Ishikawa (cell line): ENCODE measurements around the gene SSTR5.

Experiments used
- CEBPB ChIP-seq: IDR thresholded peaks from 2 replicates; pipeline ENCODE4 v1.6.1; 2012
- CREB1 ChIP-seq: IDR thresholded peaks from 2 replicates; pipeline ENCODE4 v1.6.1; 2012; ENCODE audit warnings: low read depth
- EGR1 ChIP-seq: IDR thresholded peaks from 2 replicates; pipeline ENCODE4 v1.6.1; 2012
- EP300 ChIP-seq: IDR thresholded peaks from 2 replicates; pipeline ENCODE4 v1.6.1; 2012; ENCODE audit warnings: borderline replicate concordance
- FOXM1 ChIP-seq: IDR thresholded peaks from 2 replicates; pipeline ENCODE4 v1.6.1; 2012; ENCODE audit warnings: low read depth, borderline replicate concordance
- MAX ChIP-seq: IDR thresholded peaks from 2 replicates; pipeline ENCODE4 v1.6.1; 2012
- NFIC ChIP-seq: IDR thresholded peaks from 2 replicates; pipeline ENCODE4 v1.6.1; 2012
- RAD21 ChIP-seq: IDR thresholded peaks from 2 replicates; pipeline ENCODE4 v1.6.1; 2012; ENCODE audit warnings: low read depth
- REST ChIP-seq: IDR thresholded peaks from 2 replicates; pipeline ENCODE4 v1.6.1; 2012; ENCODE audit warnings: low read depth, mild to moderate bottlenecking
- TAF1 ChIP-seq: IDR thresholded peaks from 2 replicates; pipeline ENCODE4 v1.6.1; 2012; ENCODE audit warnings: low read depth, mild to moderate bottlenecking
- TCF12 ChIP-seq: IDR thresholded peaks from 2 replicates; pipeline ENCODE4 v1.6.1; 2012; ENCODE audit warnings: low read depth
- TEAD4 ChIP-seq: IDR thresholded peaks from 2 replicates; pipeline ENCODE4 v1.6.1; 2012
- USF1 ChIP-seq: IDR thresholded peaks from 2 replicates; pipeline ENCODE4 v1.6.1; 2012
- YY1 ChIP-seq: IDR thresholded peaks from 2 replicates; pipeline ENCODE4 v1.6.1; 2012; ENCODE audit warnings: low read depth
- ZBTB7A ChIP-seq: IDR thresholded peaks from 2 replicates; pipeline ENCODE4 v1.6.1; 2012; ENCODE audit warnings: low read depth

Gene SSTR5

GRCh38 chr16:1036726-1037393 lies 35.7 kb upstream of the SSTR5 start:
- no peak for TF ChIP-seq TEAD4
- TF ChIP-seq CREB1, result no peak
- no peak for TF ChIP-seq REST
- TF ChIP-seq MAX, result no peak
- TF ChIP-seq CEBPB, result no peak
- no peak for TF ChIP-seq NFIC
- no peak for TF ChIP-seq TAF1
- no peak for TF ChIP-seq EGR1
- no peak for TF ChIP-seq EP300
- TF ChIP-seq YY1, result no peak
- no peak for TF ChIP-seq ZBTB7A

GRCh38 chr16:1037394-1038257 lies 34.9 kb upstream of the SSTR5 start:
- TF ChIP-seq FOXM1 (no peak), REST (no peak), EP300 (no peak), MAX (no peak)

- TF ChIP-seq REST (no peak), NFIC (no peak), TAF1 (no peak), FOXM1 (no peak), ZBTB7A (no peak), CEBPB (no peak), TCF12 (no peak), EGR1 (no peak), RAD21 (no peak), YY1 (no peak), EP300 (no peak)
Measured at GRCh38 chr16:1038932-1039331, 33.6 kb upstream of the SSTR5 start.

GRCh38 chr16:1039762-1040161 lies 32.8 kb upstream of the SSTR5 start:
- TF ChIP-seq TAF1, result no peak
- no peak for TF ChIP-seq USF1
- TF ChIP-seq EGR1, result no peak
- TF ChIP-seq NFIC, result no peak
- no peak for TF ChIP-seq REST
- TF ChIP-seq CREB1, result no peak
- TF ChIP-seq TCF12, result no peak
- no peak for TF ChIP-seq YY1
- TF ChIP-seq FOXM1, result no peak
